ENCODE data around the gene PTN. TPM values are rescaled to one million over a fixed set of nuclear protein-coding genes. Genes with fewer than 3 reads are reported as not detected.

Gene PTN
- total and polyA plus RNA-seq, 12 donors = 6.6 to 23.0 (median 12.9) TPM

DNA sequence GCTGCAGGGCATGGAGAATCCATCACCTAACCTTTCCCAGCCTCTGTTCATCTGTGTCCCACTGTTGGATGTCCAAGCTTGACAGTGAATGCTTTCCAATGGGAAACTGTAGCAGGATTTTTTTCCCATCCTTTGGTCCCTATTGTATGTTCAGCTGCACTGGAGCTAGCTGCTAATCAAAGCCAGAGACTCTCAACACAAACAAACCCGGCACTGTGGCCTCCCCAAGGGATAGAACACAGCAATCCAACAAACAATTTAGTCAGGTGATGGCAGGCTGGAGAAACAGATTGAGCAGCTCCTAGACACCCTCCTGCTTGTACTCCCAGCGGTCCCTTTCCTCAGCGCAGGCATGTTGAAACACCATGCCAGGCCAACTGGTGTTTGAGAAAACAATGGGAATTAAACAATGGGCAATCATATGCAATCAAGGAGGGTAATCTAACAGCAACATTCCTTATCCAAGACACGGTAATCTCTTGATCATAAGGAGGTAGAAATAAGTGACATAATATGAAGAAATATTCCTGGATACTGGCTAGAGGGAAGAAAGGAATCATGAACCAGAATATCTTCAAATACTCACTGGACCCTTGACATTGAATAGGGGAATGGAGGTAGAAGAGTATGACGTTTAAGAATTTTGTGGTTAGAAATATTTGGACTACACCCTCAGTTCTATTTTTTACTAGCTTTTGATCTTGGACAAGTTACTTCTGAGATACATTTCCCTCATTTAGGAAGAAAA, 15.0 kb downstream of the PTN start:
- no peak overlapping the region for H3K4me3 ChIP-seq
- H3K27me3 ChIP-seq = no peaks in the 10 kb centered on the region
- intact Hi-C loops (cut with DNase I) = no loop called here
- H3K4me1 ChIP-seq = peaks cover 0 to 15% (median 0%) of the 10 kb centered on the region in 9 donors
- ATAC-seq (peak in 4 of 8 donors; percentile 42 to 67 (median 62)), DNase-seq (peak in 1 of 2 donors; percentile 16)
- no peaks in the 10 kb centered on the region for H3K36me3 ChIP-seq
- 50 to 57% methylated on average over 5 of the region's 5 CpGs for WGBS, 2 donors
- H3K27ac ChIP-seq = no peak overlapping the region
- TF ChIP-seq, protein P1, sequence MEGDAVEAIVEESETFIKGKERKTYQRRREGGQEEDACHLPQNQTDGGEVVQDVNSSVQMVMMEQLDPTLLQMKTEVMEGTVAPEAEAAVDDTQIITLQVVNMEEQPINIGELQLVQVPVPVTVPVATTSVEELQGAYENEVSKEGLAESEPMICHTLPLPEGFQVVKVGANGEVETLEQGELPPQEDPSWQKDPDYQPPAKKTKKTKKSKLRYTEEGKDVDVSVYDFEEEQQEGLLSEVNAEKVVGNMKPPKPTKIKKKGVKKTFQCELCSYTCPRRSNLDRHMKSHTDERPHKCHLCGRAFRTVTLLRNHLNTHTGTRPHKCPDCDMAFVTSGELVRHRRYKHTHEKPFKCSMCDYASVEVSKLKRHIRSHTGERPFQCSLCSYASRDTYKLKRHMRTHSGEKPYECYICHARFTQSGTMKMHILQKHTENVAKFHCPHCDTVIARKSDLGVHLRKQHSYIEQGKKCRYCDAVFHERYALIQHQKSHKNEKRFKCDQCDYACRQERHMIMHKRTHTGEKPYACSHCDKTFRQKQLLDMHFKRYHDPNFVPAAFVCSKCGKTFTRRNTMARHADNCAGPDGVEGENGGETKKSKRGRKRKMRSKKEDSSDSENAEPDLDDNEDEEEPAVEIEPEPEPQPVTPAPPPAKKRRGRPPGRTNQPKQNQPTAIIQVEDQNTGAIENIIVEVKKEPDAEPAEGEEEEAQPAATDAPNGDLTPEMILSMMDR (IDR thresholded peaks at IDR 0.05) = no peak
- peaks cover 0 to 7% (median 0%) of the 10 kb centered on the region in 11 donors for H3K9me3 ChIP-seq

DNA sequence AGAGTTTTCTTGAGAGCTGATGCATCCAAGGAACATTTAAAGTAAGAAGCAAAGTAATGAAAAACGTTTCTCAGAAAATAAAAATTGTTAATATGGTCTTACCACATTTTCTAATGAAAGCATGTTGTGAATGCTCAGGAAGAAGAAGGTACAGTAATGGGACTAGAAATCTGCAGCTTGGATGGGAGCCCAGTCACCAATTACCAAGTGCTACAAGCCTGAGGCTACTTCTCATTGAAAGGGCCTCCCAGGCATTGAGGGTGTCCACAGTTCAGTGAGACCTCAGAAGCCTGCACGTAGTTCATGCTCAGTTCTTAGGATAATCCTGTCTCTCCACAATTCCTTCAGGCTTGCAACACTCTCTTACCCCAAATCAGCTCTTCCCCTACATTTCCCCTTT, 17.6 kb downstream of the PTN start:
- no peak for ATAC-seq
- TF ChIP-seq, protein P1 (IDR thresholded peaks at IDR 0.05) = no peak

DNA sequence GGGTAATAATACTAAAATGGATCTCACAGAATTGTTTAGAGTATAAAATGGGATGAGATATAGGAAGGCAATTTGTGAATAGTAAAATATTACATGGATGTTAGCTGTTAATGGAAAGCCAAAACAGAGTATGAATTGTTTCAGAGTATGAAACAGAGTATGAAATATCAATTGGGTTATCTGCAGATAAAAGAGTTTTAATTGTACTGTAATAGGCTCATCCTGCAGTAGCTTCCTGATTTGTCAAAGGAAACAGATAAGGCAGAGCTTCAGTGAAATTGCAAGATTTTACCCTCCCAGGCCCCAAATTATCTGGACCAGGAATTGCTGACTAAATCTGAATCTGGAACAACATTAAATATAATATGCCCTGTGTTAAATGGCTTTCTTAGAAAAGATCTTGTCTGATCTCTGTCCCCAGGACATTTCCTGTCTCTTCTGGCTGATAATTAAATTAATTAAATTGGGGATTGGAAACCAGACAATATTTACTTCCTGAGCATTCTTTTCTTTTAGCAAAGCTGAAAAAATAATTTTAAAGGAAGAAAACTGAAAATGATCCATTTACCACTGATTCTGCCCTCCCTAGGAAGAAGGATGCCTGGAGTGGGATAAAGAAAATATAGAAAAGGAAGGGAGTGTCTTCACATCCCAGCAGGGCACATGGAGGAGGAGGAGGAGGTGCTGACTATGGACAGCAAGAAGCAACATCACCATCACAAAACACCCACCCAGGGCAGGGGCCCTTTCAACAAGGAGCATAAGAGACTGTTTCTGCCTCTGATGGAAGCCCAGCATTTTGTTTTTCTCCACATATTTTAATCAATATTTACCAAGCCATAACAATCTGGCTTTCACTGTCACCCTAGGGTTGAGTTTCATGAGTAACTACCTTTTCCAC, 18.5 kb downstream of the PTN start:
- no peaks in the 10 kb centered on the region for H3K36me3 ChIP-seq
- peaks cover 0 to 15% (median 0%) of the 10 kb centered on the region in 11 donors for H3K9me3 ChIP-seq
- ATAC-seq (no peak), DNase-seq (no peak)
- no peak overlapping the region for H3K27ac ChIP-seq
- H3K4me1 ChIP-seq = peaks cover 0 to 13% (median 0%) of the 10 kb centered on the region in 9 donors
- no peaks in the 10 kb centered on the region for H3K27me3 ChIP-seq
- intact Hi-C loops (cut with DNase I) = no loop called here
- H3K4me3 ChIP-seq = no peak overlapping the region
- TF ChIP-seq, protein P1 (IDR thresholded peaks at IDR 0.05) = no peak

More for the DNA sequence above, 17.6 kb downstream of the PTN start:
- 62 to 78% methylated on average over 2 of the region's 2 CpGs for WGBS, 2 donors
- no peak overlapping the region for H3K4me3 ChIP-seq
- peaks cover 0 to 13% (median 0%) of the 10 kb centered on the region in 9 donors for H3K4me1 ChIP-seq
- no peaks in the 10 kb centered on the region for H3K36me3 ChIP-seq
- H3K9me3 ChIP-seq = peaks cover 0 to 15% (median 0%) of the 10 kb centered on the region in 11 donors
- H3K27me3 ChIP-seq = no peaks in the 10 kb centered on the region
- intact Hi-C loops (cut with DNase I) = no loop called here
- DNase-seq = no peak
- H3K27ac ChIP-seq = no peak overlapping the region

DNA sequence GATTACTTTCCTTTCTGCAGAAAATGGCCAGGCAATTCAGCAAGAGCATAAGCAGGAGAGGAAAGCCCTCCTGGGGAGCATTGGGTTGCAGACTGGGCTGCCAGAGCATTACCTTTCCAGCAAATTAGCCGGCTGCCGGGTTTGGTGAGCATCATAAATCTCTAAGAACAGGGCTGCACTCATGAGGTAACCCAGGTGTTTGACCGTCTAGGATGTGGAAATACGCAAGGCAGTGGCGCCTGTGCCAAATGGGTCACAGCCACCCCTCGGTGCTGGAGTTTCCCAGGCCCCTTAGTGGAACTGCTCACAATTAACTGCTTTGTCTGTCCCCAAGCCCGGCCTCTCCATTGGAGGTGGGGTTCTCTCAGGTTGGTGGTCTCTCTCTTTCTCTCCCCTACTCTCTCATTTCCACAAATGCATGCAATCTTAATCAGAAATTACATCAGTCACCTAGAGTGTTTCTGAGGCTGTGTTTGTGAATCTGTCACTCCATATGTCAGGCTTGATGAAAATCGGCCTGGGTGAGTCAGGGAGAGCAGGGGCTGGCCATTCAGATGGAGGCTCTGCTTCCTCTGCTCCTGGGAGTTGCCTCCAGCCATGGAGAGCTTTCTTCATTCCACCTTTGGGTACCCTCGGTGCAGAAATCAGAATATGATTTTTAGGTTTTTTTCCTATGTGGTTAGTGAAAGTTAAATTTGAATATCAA, 26.7 kb downstream of the PTN start:
- Histone ChIP-seq H3K4me1 (no peaks in the 10 kb centered on the region), H3K9me3 (no peaks in the 10 kb centered on the region), H3K4me3 (no peak overlapping the region), H3K36me3 (no peaks in the 10 kb centered on the region), H3K27ac (no peak overlapping the region), H3K27me3 (no peaks in the 10 kb centered on the region)
- WGBS, 2 donors = 84 to 87% methylated on average over 9 of the region's 9 CpGs
- ATAC-seq (no peak), DNase-seq (no peak)
- intact Hi-C loops (cut with DNase I) = no loop called here
- TF ChIP-seq, protein P1 (IDR thresholded peaks at IDR 0.05) = no peak

Data from heart right ventricle (tissue), 16 donors.